MCF 10A (cell line): ENCODE data around the gene SGIP1. TPM values are rescaled to one million over a fixed set of nuclear protein-coding genes. Genes with fewer than 3 reads are reported as not detected.

Source experiments
- BruUV-seq: library from RNA; stranded (reverse); fragments of 400-500 nt; replicated peaks from 2 replicates; lab custom pipeline; 2021; lab: Mats Ljungman, UMichigan
- CTCF ChIA-PET: fragments of 300-600 bp; sonication (Branson Sonifier 250); formaldehyde crosslinking; extraction: SDS; loops from one replicate; lab custom pipeline; 2021; ENCODE audit warnings: antibody characterized with exemption, inconsistent platforms; lab: Yijun Ruan, JAX
- POLR2A ChIA-PET: fragments of 300-600, 350-650 bp; sonication (Branson Sonifier 250); formaldehyde crosslinking; extraction: SDS; loops from one replicate; lab custom pipeline; 2020; ENCODE audit warnings: antibody characterized with exemption, inconsistent platforms; lab: Yijun Ruan, JAX
- DNase-seq: peaks from one replicate; pipeline ENCODE4 v3.0.0-alpha.2; 2018; ENCODE audit not compliant: unreplicated experiment
- H3K27ac Mint-ChIP-seq: one replicate; pipeline ENCODE4 v1.8.0; 2022; ENCODE audit warnings: mild to moderate bottlenecking, low read depth, mixed read lengths; ENCODE audit not compliant: unreplicated experiment
- H3K27me3 Mint-ChIP-seq: one replicate; pipeline ENCODE4 v1.8.0; 2022; ENCODE audit warnings: mixed read lengths; ENCODE audit not compliant: insufficient read depth, unreplicated experiment
- H3K36me3 Mint-ChIP-seq: one replicate; pipeline ENCODE4 v1.8.0; 2022; ENCODE audit warnings: mild to moderate bottlenecking, moderate library complexity, mixed read lengths; ENCODE audit not compliant: insufficient read depth, unreplicated experiment
- H3K4me1 Mint-ChIP-seq: one replicate; pipeline ENCODE4 v1.8.0; 2022; ENCODE audit warnings: mixed read lengths; ENCODE audit not compliant: insufficient read depth, unreplicated experiment
- H3K4me3 Mint-ChIP-seq: one replicate; pipeline ENCODE4 v1.8.0; 2022; ENCODE audit warnings: mild to moderate bottlenecking, moderate library complexity, mixed read lengths; ENCODE audit not compliant: unreplicated experiment
- H3K9me3 Mint-ChIP-seq: one replicate; pipeline ENCODE4 v1.8.0; 2022; ENCODE audit warnings: mixed read lengths; ENCODE audit not compliant: unreplicated experiment
- intact Hi-C: fragments of 100-400 bp; cut with micrococcal nuclease; formaldehyde crosslinking; loops from 2 replicates; pipeline ENCODE4 v1.14.1; 2022
- total RNA-seq: library from RNA; stranded (reverse); gene quantifications from 2 replicates; pipeline ENCODE4 v1.2.3, GENCODE V29; 2022
- TF ChIP-seq, protein P1 (sequence below): fragments of 200-600 bp; IDR thresholded peaks from one replicate; pipeline ENCODE4 v1.8.0; 2022; ENCODE audit warnings: antibody characterized with exemption, mild to moderate bottlenecking; ENCODE audit not compliant: unreplicated experiment

SGIP1 gene
- total RNA-seq, 1 experiment from 2014 or later, result not detected

DNA sequence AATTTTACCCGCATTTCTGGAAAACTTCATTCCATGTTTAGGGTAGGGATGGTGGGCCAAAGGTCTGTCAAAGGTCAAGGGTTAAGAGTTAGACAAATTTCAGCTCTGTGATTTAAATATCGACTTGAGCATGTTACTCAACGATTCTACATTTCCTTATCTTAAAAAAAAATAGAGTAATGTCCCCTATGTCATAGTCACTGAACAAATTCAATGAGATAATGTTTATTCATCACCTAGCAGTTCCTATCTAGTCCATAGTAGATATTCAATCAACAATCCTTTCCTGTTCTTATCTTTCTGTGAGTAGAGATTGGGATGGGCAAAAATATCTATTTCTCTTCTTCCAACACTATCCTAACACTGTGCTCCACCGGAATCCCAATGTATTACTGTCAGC lies 217.2 kb downstream of the SGIP1 start:
- no peak overlapping the region for H3K27ac Mint-ChIP-seq
- H3K4me3 Mint-ChIP-seq, result no peak overlapping the region
- BruUV-seq, result no TSS peak
- ChIA-PET CTCF (interaction anchor here (0.7 kb wide), 1 partner anchor 26 kb away, joined by 4 read pairs; no protein-coding TSS in a partner anchor), POLR2A (interaction anchor here (1.2 kb wide), 1 partner anchor 172 kb away, joined by 3 read pairs; no protein-coding TSS in a partner anchor)
- H3K4me1 Mint-ChIP-seq, result no peaks in the 10 kb centered on the region
- H3K36me3 Mint-ChIP-seq, result no peaks in the 10 kb centered on the region
- TF ChIP-seq, protein P1, sequence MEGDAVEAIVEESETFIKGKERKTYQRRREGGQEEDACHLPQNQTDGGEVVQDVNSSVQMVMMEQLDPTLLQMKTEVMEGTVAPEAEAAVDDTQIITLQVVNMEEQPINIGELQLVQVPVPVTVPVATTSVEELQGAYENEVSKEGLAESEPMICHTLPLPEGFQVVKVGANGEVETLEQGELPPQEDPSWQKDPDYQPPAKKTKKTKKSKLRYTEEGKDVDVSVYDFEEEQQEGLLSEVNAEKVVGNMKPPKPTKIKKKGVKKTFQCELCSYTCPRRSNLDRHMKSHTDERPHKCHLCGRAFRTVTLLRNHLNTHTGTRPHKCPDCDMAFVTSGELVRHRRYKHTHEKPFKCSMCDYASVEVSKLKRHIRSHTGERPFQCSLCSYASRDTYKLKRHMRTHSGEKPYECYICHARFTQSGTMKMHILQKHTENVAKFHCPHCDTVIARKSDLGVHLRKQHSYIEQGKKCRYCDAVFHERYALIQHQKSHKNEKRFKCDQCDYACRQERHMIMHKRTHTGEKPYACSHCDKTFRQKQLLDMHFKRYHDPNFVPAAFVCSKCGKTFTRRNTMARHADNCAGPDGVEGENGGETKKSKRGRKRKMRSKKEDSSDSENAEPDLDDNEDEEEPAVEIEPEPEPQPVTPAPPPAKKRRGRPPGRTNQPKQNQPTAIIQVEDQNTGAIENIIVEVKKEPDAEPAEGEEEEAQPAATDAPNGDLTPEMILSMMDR, result no peak
- no peak for DNase-seq
- intact Hi-C loops, result no loop called here
- no peaks in the 10 kb centered on the region for H3K9me3 Mint-ChIP-seq
- no peaks in the 10 kb centered on the region for H3K27me3 Mint-ChIP-seq

DNA sequence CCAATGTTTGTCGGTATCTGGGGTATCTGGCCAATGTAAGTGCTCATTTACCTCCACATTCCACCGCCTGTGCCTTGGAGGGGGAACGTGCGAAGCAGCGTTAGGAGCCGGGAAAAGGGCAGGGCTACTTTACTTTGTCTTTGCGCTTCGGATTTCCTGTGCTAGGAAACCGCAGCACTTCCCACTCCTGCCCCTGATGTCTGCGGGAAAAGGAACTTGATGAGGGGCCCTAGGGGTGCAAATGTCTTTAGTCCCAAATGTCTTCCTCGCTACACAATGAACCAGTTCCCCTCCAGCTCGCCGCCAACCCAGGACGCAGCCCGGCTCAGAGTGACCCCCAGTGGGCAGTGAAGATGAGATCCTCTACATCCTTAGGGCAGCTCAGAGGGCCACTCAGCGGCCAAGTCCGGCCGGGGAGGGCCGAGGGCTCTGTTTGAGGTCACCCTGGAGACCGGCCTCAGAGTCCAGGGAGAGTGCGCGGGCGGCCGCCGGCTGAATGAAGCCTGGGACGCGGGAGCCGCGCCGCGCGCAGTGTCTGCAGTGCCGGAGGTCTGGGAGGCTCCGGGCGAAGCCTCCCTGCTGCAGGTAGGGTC lies 218.1 kb downstream of the SGIP1 start, which contains the start of gene DYNLT5:
Gene DYNLT5 (plus strand): TSS at position 460 of the 593 bp plus-strand sequence. CDS start 2,200 bp downstream, outside the sequence.
- H3K27ac Mint-ChIP-seq, result no peak within 1 kb of the TSS
- intact Hi-C loops, result no loop called here

DNA sequence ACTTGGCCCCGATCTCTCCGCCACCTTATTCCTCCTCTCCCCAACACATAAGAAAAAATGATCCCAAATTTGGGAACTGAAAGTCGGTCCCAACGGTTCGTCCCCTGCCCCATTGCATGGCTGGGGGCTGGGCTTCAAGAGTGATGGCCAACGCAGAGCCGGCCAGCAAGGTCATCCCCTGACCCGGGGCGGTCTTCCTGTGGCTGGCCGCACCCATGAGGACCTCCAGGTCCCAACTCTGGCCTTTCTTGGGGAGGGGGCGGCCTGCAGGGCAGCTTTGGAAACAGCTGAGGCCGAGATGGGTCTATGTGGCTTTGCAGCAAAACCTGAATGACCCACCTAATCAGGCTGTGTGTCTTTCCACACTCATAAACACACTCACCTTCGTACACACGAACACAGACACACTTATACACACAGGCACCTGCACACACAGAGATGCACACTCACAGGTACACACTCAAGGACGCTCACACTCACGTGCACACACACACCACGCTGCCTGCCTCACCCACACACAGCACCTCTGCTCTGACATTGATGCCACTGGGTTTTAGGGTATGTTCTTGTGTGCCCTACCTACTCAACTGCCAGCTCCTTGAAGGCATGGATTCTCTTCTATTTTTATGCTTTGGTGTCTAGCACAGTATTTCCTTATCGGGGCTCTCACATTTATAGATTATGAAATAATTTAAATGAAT lies 218.9 kb downstream of the SGIP1 start:
- POLR2A ChIA-PET, result interaction anchor here (0.7 kb wide), 1 partner anchor 401 kb away, joined by 3 read pairs; no protein-coding TSS in a partner anchor
- no peak overlapping the region for H3K27ac Mint-ChIP-seq
- no peaks in the 10 kb centered on the region for H3K4me1 Mint-ChIP-seq
- H3K4me3 Mint-ChIP-seq, result no peak overlapping the region
- TF ChIP-seq, protein P1, result no peak
- CTCF ChIA-PET, result interaction anchor here (0.5 to 1.8 kb wide), 6 partner anchors 10 to 459 kb away, joined by 3 to 8 read pairs (median 3); no protein-coding TSS in a partner anchor
- no peaks in the 10 kb centered on the region for H3K36me3 Mint-ChIP-seq
- intact Hi-C loops, result no loop called here
- no peak for DNase-seq
- BruUV-seq, result no TSS peak
- H3K27me3 Mint-ChIP-seq, result no peaks in the 10 kb centered on the region
- no peaks in the 10 kb centered on the region for H3K9me3 Mint-ChIP-seq

More for the DNA sequence above, 218.1 kb downstream of the SGIP1 start, which contains the start of gene DYNLT5:
- Mint-ChIP-seq H3K27me3 (no peaks in the 10 kb centered on the region), H3K4me1 (no peaks in the 10 kb centered on the region), H3K36me3 (no peaks in the 10 kb centered on the region), H3K9me3 (no peaks in the 10 kb centered on the region), H3K4me3 (no peak within 1 kb of the TSS)
- ChIA-PET POLR2A (no interaction called here), CTCF (interaction anchor here (0.5 to 0.7 kb wide), 2 partner anchors 27 to 81 kb away, joined by 3 to 4 read pairs; no protein-coding TSS in a partner anchor)
- DNase-seq, result no peak
- TF ChIP-seq, protein P1, result no peak
- BruUV-seq, result no TSS peak

DNA sequence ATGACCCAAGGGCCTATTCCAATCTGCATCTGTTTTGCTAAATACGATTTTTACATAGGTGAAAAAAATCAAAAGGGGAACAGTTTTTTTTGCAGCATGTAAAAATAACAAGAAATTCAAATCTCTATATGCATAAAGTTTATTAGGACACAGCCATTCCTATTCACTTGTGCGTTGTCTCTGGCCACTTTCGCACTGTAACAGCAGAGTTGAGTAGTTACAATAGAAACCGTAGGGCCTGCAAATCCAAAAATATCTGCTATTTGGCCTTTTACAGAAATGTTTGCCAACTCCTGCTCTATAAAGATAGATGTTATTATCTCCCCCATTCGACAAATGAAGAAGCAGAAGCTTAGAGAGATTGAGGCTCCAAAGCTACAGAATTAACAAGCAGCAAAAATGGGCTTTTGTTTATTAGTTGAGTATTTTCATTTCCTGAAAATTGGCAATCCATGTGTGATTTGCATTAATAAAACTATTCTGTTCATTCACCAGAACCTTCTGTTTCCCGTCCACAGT lies 223.8 kb downstream of the SGIP1 start:
- intact Hi-C loops, result no loop called here
- H3K4me3 Mint-ChIP-seq, result no peak overlapping the region

More for the DNA sequence above, 223.8 kb downstream of the SGIP1 start:
- Mint-ChIP-seq H3K27ac (no peak overlapping the region), H3K36me3 (no peaks in the 10 kb centered on the region), H3K9me3 (no peaks in the 10 kb centered on the region), H3K4me1 (no peaks in the 10 kb centered on the region), H3K27me3 (no peaks in the 10 kb centered on the region)
- no peak for DNase-seq
- CTCF ChIA-PET, result interaction anchor here (0.5 to 1.1 kb wide), 3 partner anchors 9 to 167 kb away, joined by 3 read pairs; partner anchors contain the start of genes DNAI4 and MIER1
- POLR2A ChIA-PET, result interaction anchor here (0.7 to 1.2 kb wide), 2 partner anchors 9 to 66 kb away, joined by 3 read pairs; no protein-coding TSS in a partner anchor
- BruUV-seq, result no TSS peak
- TF ChIP-seq, protein P1, result no peak
